Gastrocnemius medialis (tissue), 4 donors: Measurements from ENCODE around the gene SMTNL1. TPM values are rescaled to one million over a fixed set of nuclear protein-coding genes. Genes with fewer than 3 reads are reported as not detected.

Experiments used
- ATAC-seq, 2 donors: fragments of 150-250 bp; one replicate each; pipeline ENCODE4 v1.9.1; 2016
- DNase-seq, 2 donors: peaks; one replicate each; pipeline ENCODE4 v3.0.0-alpha.2; 2019
- H3K27ac ChIP-seq, 4 donors: fragments of 200-600 bp; sonication (generic); 1 replicate in 1 of 4; 2 replicates in 3 of 4; pipeline ENCODE4 v1.5.1; 2016 to 2018; ENCODE audit warnings: mild to moderate bottlenecking in 2 of 4, moderate library complexity in 1 of 4
- H3K27me3 ChIP-seq, 3 donors: fragments of 200-600 bp; sonication (generic) in 2 of 3; 1 replicate in 1 of 3; 2 replicates in 2 of 3; pipeline versions ENCODE4 v1.5.1 to v1.6.0; 2016 to 2019; ENCODE audit warnings: mild to moderate bottlenecking in 1 of 3, moderate library complexity in 1 of 3
- H3K36me3 ChIP-seq, 2 donors: fragments of 200-600 bp; sonication (generic) in 1 of 2; one replicate each; pipeline ENCODE4 v1.5.1; 2017 to 2018
- H3K4me1 ChIP-seq, 2 donors: fragments of 200-600 bp; sonication (generic) in 1 of 2; one replicate each; pipeline ENCODE4 v1.5.1; 2016 to 2017; ENCODE audit warnings: mild to moderate bottlenecking in 2 of 2
- H3K4me3 ChIP-seq, 4 donors: fragments of 200-600 bp; sonication (generic) in 3 of 4; 1 replicate in 1 of 4; 2 replicates in 3 of 4; pipeline ENCODE4 v1.5.1; 2016 to 2019; ENCODE audit warnings: mild to moderate bottlenecking in 2 of 4
- H3K9me3 ChIP-seq, 3 donors: fragments of 200-600 bp; sonication (generic) in 2 of 3; 1 replicate in 1 of 3; 2 replicates in 2 of 3; pipeline ENCODE4 v1.5.1; 2016 to 2019
- POLR2A ChIP-seq, 2 donors: fragments of 450-650 bp; IDR thresholded peaks; one replicate each; pipeline ENCODE4 v1.6.1; 2017; ENCODE audit warnings: antibody characterized with exemption in 2 of 2, mild to moderate bottlenecking in 2 of 2, moderate library complexity in 2 of 2
- in situ Hi-C, 4 donors: fragments of 200-750 bp; cut with MboI; loops; one replicate each; pipeline versions ENCODE4 v1.15.0 to v1.8.0; 2017; ENCODE audit warnings: low sequenced_read_pairs in 4 of 4
- intact Hi-C: fragments of 100-400 bp; cut with DNase I; formaldehyde crosslinking; loops from one replicate; pipeline ENCODE4 v1.15.1; 2023; ENCODE audit warnings: low total_unique reads
- total RNA-seq, 4 donors: library from RNA; depleted of rRNA; stranded (reverse); fragments of >200 nt; gene quantifications; one replicate each; pipeline versions ENCODE4 v1.1.0 to v1.2.3, GENCODE V29; 2016
- TF ChIP-seq, protein P1 (sequence below), 5 experiments: fragments of 450-650 bp in 3 of 5; fragments of 200-600 bp in 2 of 5; sonication (generic) in 2 of 5; IDR thresholded peaks in 4 of 5; conservative IDR thresholded peaks in 1 of 5; 1 replicate in 4 of 5; 2 replicates in 1 of 5; pipeline ENCODE4 v1.5.1; 2016 to 2019; ENCODE audit warnings: antibody characterized with exemption in 5 of 5, mild to moderate bottlenecking in 3 of 5, moderate library complexity in 3 of 5

Gene SMTNL1
- total RNA-seq, 4 donors from 2014 or later: 23.0 to 52.7 (median 43.4) TPM

DNA sequence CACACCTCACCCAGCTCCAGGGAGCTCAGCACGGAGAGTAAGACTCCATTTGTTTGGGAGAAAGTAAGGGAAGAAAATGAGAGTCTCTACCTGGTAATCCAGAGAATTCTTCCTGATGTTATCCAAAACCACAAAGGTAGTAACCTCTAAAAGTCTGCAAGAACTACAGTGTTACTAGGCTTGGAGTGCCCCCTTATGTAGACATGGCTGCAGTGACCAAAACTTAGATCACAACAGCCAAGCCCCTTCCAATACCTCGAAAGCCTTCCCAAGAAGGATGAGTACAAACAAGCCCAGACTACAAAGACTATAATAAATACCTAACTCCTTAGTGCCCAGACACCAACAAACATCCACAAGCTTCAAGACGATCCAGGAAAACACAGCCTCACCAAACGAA, 25.2 kb downstream of the SMTNL1 start:
- H3K4me1 ChIP-seq: peaks cover 10 to 22% of the 10 kb centered on the region in 2 donors
- H3K27me3 ChIP-seq: no peaks in the 10 kb centered on the region
- H3K4me3 ChIP-seq: no peak overlapping the region
- ATAC-seq (no peak), DNase-seq (no peak)
- TF ChIP-seq, protein P1, sequence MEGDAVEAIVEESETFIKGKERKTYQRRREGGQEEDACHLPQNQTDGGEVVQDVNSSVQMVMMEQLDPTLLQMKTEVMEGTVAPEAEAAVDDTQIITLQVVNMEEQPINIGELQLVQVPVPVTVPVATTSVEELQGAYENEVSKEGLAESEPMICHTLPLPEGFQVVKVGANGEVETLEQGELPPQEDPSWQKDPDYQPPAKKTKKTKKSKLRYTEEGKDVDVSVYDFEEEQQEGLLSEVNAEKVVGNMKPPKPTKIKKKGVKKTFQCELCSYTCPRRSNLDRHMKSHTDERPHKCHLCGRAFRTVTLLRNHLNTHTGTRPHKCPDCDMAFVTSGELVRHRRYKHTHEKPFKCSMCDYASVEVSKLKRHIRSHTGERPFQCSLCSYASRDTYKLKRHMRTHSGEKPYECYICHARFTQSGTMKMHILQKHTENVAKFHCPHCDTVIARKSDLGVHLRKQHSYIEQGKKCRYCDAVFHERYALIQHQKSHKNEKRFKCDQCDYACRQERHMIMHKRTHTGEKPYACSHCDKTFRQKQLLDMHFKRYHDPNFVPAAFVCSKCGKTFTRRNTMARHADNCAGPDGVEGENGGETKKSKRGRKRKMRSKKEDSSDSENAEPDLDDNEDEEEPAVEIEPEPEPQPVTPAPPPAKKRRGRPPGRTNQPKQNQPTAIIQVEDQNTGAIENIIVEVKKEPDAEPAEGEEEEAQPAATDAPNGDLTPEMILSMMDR (IDR thresholded peaks at IDR 0.05 in 4 of 5, conservative IDR thresholded peaks at IDR 0.05 in 1 of 5): no peak
- no peak for TF ChIP-seq POLR2A (IDR thresholded peaks at IDR 0.05)
- intact Hi-C loops (loop anchor here (5.0 to 10.0 kb wide), 2 partner anchors 232 to 260 kb away; no protein-coding TSS in a partner anchor), in situ Hi-C loops (loop anchor here in 1 of 4 donors (25.0 kb wide), 1 partner anchor 250 kb away; no protein-coding TSS in a partner anchor)
- H3K36me3 ChIP-seq: peaks cover 0 to 9% of the 10 kb centered on the region in 2 donors
- H3K9me3 ChIP-seq: no peaks in the 10 kb centered on the region
- no peak overlapping the region for H3K27ac ChIP-seq

- DNase-seq: no peak
Measured at GRCh38 chr11:57566005-57566904, 28.9 kb downstream of the SMTNL1 start.

GRCh38 chr11:57566905-57567514, 29.6 kb downstream of the SMTNL1 start:
- DNase-seq: no peak
- intact Hi-C loops: loop anchor here (2.0 to 10.0 kb wide), 3 partner anchors 30 to 228 kb away; partner anchors contain the start of gene SERPING1

More at GRCh38 chr11:57566005-57566904, 28.9 kb downstream of the SMTNL1 start:
- peak; percentile 76 to 87 for ATAC-seq
- TF ChIP-seq POLR2A (IDR thresholded peaks at IDR 0.05): no peak
- TF ChIP-seq, protein P1 (IDR thresholded peaks at IDR 0.05 in 4 of 5, conservative IDR thresholded peaks at IDR 0.05 in 1 of 5): no peak
- Histone ChIP-seq H3K4me3 (peak overlapping the region; percentile 81 to 99 (median 88)), H3K9me3 (no peaks in the 10 kb centered on the region), H3K36me3 (no peaks in the 10 kb centered on the region), H3K27me3 (no peaks in the 10 kb centered on the region), H3K4me1 (peaks cover 13 to 32% of the 10 kb centered on the region in 2 donors), H3K27ac (peak overlapping the region; percentile 74 to 79 (median 78))
- in situ Hi-C loops (loop anchor here in 3 of 4 donors (5.0 to 25.0 kb wide), 2 partner anchors 76 to 246 kb away; no protein-coding TSS in a partner anchor), intact Hi-C loops (loop anchor here (2.0 to 10.0 kb wide), 3 partner anchors 31 to 229 kb away; partner anchors contain the start of gene SERPING1)

More at GRCh38 chr11:57566905-57567514, 29.6 kb downstream of the SMTNL1 start:
- H3K27ac ChIP-seq: peak overlapping the region; percentile 74 to 79 (median 78)
- TF ChIP-seq, protein P1 (IDR thresholded peaks at IDR 0.05 in 4 of 5, conservative IDR thresholded peaks at IDR 0.05 in 1 of 5): no peak
- ATAC-seq: peak in 1 of 2 donors; percentile 10
- no peaks in the 10 kb centered on the region for H3K27me3 ChIP-seq
- no peaks in the 10 kb centered on the region for H3K9me3 ChIP-seq
- H3K4me3 ChIP-seq: peak overlapping the region; percentile 81 to 99 (median 88)
- H3K36me3 ChIP-seq: no peaks in the 10 kb centered on the region
- in situ Hi-C loops: loop anchor here in 3 of 4 donors (5.0 to 25.0 kb wide), 2 partner anchors 75 to 245 kb away; no protein-coding TSS in a partner anchor
- H3K4me1 ChIP-seq: peaks cover 13 to 32% of the 10 kb centered on the region in 2 donors
